ENCODE results near the gene SEMA3B. TPM values are rescaled to one million over a fixed set of nuclear protein-coding genes. Genes with fewer than 3 reads are reported as not detected.

The SEMA3B gene
- polyA plus RNA-seq, 1 donor (not counting 4 experiments of a cell fraction or from before 2014, with no cell fraction given) = 0.58 TPM

DNA sequence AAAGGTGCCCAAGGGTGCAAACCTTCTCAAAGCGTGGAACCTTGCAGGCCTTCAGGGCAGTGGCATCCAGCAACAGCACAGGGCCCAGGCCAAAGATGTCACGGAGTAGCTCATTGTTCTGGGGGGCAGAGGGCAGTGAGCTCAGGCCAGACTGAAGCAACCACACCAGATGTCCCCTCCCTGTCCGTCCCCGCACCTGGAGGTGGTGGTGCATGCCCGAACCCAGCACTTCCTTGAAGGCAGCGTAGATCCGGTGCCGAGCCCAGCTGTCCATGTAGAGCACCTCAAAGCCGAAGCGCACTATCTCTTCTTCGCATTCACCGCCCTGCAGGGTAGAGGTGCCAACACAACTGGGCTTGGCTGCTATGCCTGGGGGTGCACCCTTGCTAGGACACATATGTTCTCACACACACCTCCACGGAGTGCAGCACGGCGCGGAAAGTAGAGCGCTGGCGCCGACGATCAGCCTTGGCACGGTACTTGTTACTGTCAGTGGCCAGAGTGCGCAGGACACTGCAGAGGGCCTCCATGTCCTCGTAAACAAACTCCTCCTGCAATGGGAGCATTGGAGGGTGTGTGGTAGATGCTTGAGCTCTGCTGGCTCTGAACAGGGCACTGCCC lies 19.6 kb downstream of the SEMA3B start:
- Histone ChIP-seq H3K27ac (ENCODE audit: control insufficient read depth, insufficient read depth, low read length) (no peak overlapping the region), H3K4me1 (ENCODE audit: control insufficient read depth, extremely low read depth, insufficient read depth, low read length) (peaks cover 12% of the 10 kb centered on the region), H3K9me1 (ENCODE audit: control insufficient read depth, extremely low read depth, insufficient read depth, low read length) (no peaks in the 10 kb centered on the region), H3K9me3 (ENCODE audit: control insufficient read depth, low read depth, low read length) (no peaks in the 10 kb centered on the region), H3K9ac (ENCODE audit: control insufficient read depth, extremely low read depth, insufficient read depth, low read length) (no peak overlapping the region), H4K20me1 (ENCODE audit: control insufficient read depth, extremely low read depth, insufficient read depth, low read length) (no peaks in the 10 kb centered on the region), H3K4me3 (ENCODE audit: control insufficient read depth in 2 of 3, extremely low read depth in 1 of 3, insufficient read depth in 2 of 3, low read depth in 1 of 3, low read length in 3 of 3) (no peak overlapping the region), H2AFZ (ENCODE audit: control insufficient read depth, low read length) (no peak overlapping the region), H3K79me2 (ENCODE audit: control insufficient read depth, insufficient read depth, low read length) (peaks cover 29% of the 10 kb centered on the region), H3K27me3 (ENCODE audit: control insufficient read depth, extremely low read depth, insufficient read depth, low read length) (no peaks in the 10 kb centered on the region), H3K36me3 (ENCODE audit: control insufficient read depth in 2 of 2, extremely low read depth in 1 of 2, insufficient read depth in 2 of 2, low read length in 2 of 2) (peaks cover 42% of the 10 kb centered on the region in 2 experiments), H3K4me2 (ENCODE audit: control insufficient read depth, extremely low read depth, insufficient read depth, low read depth, low read length) (no peak overlapping the region)
- no peak for TF ChIP-seq EZH2 (IDR thresholded peaks at IDR 0.05; ENCODE audit: low read length)
- TF ChIP-seq, protein P1, sequence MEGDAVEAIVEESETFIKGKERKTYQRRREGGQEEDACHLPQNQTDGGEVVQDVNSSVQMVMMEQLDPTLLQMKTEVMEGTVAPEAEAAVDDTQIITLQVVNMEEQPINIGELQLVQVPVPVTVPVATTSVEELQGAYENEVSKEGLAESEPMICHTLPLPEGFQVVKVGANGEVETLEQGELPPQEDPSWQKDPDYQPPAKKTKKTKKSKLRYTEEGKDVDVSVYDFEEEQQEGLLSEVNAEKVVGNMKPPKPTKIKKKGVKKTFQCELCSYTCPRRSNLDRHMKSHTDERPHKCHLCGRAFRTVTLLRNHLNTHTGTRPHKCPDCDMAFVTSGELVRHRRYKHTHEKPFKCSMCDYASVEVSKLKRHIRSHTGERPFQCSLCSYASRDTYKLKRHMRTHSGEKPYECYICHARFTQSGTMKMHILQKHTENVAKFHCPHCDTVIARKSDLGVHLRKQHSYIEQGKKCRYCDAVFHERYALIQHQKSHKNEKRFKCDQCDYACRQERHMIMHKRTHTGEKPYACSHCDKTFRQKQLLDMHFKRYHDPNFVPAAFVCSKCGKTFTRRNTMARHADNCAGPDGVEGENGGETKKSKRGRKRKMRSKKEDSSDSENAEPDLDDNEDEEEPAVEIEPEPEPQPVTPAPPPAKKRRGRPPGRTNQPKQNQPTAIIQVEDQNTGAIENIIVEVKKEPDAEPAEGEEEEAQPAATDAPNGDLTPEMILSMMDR (optimal IDR thresholded peaks at IDR 0.05 in 1 of 3, IDR thresholded peaks at IDR 0.05 in 1 of 3, conservative IDR thresholded peaks at IDR 0.05 in 1 of 3; ENCODE audit: extremely low read depth in 1 of 3, insufficient read depth in 2 of 3, low read length in 3 of 3) = no peak
- DNase-seq (ENCODE audit: low read depth, low spot score) = no peak
- dilution Hi-C loops (cut with MboI; ENCODE audit: extremely low pct_ligation_motif_present, low sequenced_read_pairs) = no loop called here
- FAIRE-seq = no peak

DNA sequence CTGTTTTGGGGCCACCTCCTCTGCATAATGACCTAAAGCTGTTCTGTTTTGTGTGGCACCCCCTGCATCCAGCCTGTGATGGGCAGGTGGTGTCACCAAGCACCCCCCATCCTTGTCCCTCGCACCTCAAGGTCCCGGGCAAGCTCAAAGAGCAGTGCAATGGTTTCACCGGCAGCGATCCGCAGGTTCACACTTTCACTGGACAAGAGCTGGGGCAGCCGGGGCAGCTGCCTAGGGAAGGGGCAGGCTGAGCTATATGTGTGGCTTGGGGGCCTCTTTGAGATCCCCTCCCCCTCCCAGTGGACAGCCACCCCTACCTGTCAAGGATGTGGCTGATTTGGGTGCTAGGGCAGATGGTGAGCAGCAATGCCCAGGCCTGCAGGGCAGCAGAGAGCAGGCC lies 20.2 kb downstream of the SEMA3B start:
- FAIRE-seq (no peak), DNase-seq (ENCODE audit: low read depth, low spot score) (no peak)
- Histone ChIP-seq H3K36me3 (ENCODE audit: control insufficient read depth in 2 of 2, extremely low read depth in 1 of 2, insufficient read depth in 2 of 2, low read length in 2 of 2) (peaks cover 42% of the 10 kb centered on the region in 2 experiments), H3K4me3 (ENCODE audit: control insufficient read depth in 2 of 3, extremely low read depth in 1 of 3, insufficient read depth in 2 of 3, low read depth in 1 of 3, low read length in 3 of 3) (no peak overlapping the region), H3K9me1 (ENCODE audit: control insufficient read depth, extremely low read depth, insufficient read depth, low read length) (no peaks in the 10 kb centered on the region), H3K9ac (ENCODE audit: control insufficient read depth, extremely low read depth, insufficient read depth, low read length) (no peak overlapping the region), H3K4me2 (ENCODE audit: control insufficient read depth, extremely low read depth, insufficient read depth, low read depth, low read length) (no peak overlapping the region), H3K9me3 (ENCODE audit: control insufficient read depth, low read depth, low read length) (no peaks in the 10 kb centered on the region), H2AFZ (ENCODE audit: control insufficient read depth, low read length) (no peak overlapping the region), H3K4me1 (ENCODE audit: control insufficient read depth, extremely low read depth, insufficient read depth, low read length) (peaks cover 12% of the 10 kb centered on the region), H4K20me1 (ENCODE audit: control insufficient read depth, extremely low read depth, insufficient read depth, low read length) (no peaks in the 10 kb centered on the region), H3K27ac (ENCODE audit: control insufficient read depth, insufficient read depth, low read length) (no peak overlapping the region), H3K79me2 (ENCODE audit: control insufficient read depth, insufficient read depth, low read length) (peaks cover 29% of the 10 kb centered on the region), H3K27me3 (ENCODE audit: control insufficient read depth, extremely low read depth, insufficient read depth, low read length) (no peaks in the 10 kb centered on the region)
- dilution Hi-C loops (cut with MboI; ENCODE audit: extremely low pct_ligation_motif_present, low sequenced_read_pairs) = no loop called here
- no peak for TF ChIP-seq EZH2 (IDR thresholded peaks at IDR 0.05; ENCODE audit: low read length)
- TF ChIP-seq, protein P1 (optimal IDR thresholded peaks at IDR 0.05 in 1 of 3, IDR thresholded peaks at IDR 0.05 in 1 of 3, conservative IDR thresholded peaks at IDR 0.05 in 1 of 3; ENCODE audit: extremely low read depth in 1 of 3, insufficient read depth in 2 of 3, low read length in 3 of 3) = no peak

Data from keratinocyte (primary cell).